Vagina (tissue), 2 donors: ENCODE results near the gene ATOH8. TPM values are rescaled to one million over a fixed set of nuclear protein-coding genes. Genes with fewer than 3 reads are reported as not detected.

ENCODE experiments used
- DNase-seq, 2 donors: peaks; one replicate each; pipeline ENCODE4 v3.0.0-alpha.2; 2017; ENCODE audit errors: extremely low spot score in 2 of 2
- H3K27ac ChIP-seq: fragments of 200-600 bp; sonication (generic); one replicate; pipeline ENCODE4 v1.5.1; 2019
- H3K27me3 ChIP-seq: fragments of 200-600 bp; sonication (generic); one replicate; pipeline ENCODE4 v1.5.1; 2019
- H3K36me3 ChIP-seq, 2 donors: fragments of 200-600 bp; sonication (generic); one replicate each; pipeline ENCODE4 v1.5.1; 2017 to 2019
- H3K4me1 ChIP-seq: fragments of 200-600 bp; sonication (generic); one replicate; pipeline ENCODE4 v1.5.1; 2019
- H3K4me3 ChIP-seq, 2 donors: fragments of 200-600 bp; sonication (generic); 1 replicate in 1 of 2; 2 replicates in 1 of 2; pipeline ENCODE4 v1.5.1; 2016 to 2019
- H3K9me3 ChIP-seq: fragments of 200-600 bp; sonication (generic); one replicate; pipeline ENCODE4 v1.5.1; 2019
- POLR2A ChIP-seq, 2 donors: fragments of 450-650 bp; IDR thresholded peaks; one replicate each; pipeline ENCODE4 v1.6.1; 2017; ENCODE audit warnings: antibody characterized with exemption in 2 of 2, mild to moderate bottlenecking in 2 of 2, moderate library complexity in 2 of 2
- POLR2AphosphoS5 ChIP-seq, 2 donors: sonication (generic); formaldehyde crosslinking; IDR thresholded peaks; one replicate each; pipeline ENCODE4 v1.9.0; 2017; ENCODE audit warnings: antibody characterized with exemption in 2 of 2, mild to moderate bottlenecking in 2 of 2, low read depth in 1 of 2; ENCODE audit not compliant: insufficient read depth in 1 of 2
- intact Hi-C: fragments of 100-400 bp; cut with DNase I; formaldehyde crosslinking; loops from one replicate; pipeline ENCODE4 v1.15.1; 2023
- total RNA-seq: library from RNA; depleted of rRNA; stranded (reverse); fragments of >200 nt; gene quantifications from one replicate; pipeline ENCODE4 v1.2.3, GENCODE V29; 2016
- TF ChIP-seq, protein P1 (sequence below), 3 experiments: fragments of 450-650 bp in 2 of 3; fragments of 200-600 bp in 1 of 3; sonication (generic) in 1 of 3; IDR thresholded peaks; one replicate each; pipeline ENCODE4 v1.5.1; 2017 to 2019; ENCODE audit warnings: antibody characterized with exemption in 3 of 3, mild to moderate bottlenecking in 2 of 3, moderate library complexity in 2 of 3

ATOH8 gene
- total RNA-seq, 1 donor from 2014 or later: 66.5 TPM

DNA sequence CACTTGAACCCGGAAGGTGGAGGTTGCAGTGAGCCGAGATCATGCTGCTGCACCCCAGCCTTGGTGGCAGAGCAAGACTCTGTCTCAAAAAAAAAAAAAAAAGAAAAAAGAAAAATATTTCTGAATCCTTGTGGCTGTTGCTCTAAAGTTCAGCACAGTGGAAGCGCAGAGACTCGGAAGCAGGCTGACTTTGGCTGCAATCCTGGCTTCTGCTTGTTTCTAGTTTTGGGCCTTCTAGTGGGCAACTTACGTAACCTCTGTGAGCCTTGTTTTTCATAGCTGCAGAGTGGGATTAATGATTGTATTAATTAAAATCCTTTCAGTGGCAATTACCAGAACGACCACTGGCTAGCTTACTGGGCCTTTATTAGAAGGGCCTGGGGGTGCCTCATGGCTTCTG lies 31.3 kb upstream of the ATOH8 start:
- intact Hi-C loops: no loop called here
- DNase-seq: no peak

DNA sequence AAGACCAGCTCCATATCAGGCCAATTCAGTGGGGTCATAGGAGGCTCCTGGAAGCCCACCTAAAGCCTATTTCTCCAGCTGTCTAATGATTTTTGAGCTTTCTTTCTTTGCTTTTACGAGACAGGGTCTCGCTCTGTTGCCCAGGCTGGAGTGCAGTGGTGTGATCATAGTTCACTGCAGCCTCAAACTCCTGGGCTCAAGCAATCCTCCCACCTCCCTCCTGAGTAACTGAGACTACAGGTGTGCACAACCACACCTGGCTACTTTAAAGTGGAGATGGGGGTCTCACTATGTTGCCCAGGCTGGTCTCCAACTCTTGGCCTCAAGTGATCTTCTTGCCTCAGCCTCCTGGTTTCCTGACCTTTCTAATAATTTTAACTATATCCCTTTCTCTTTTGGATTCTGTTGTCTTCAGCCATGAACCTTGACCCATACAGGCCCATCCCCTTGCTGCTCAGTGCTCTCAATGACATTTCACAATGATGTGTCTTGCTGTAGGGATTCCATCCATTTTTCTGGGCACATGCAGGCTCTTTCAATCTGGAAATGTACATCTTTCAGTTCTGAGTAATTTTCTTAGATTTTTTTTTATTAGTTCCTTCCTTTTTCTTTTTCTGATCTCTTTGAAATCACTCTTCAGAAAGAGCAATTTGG lies 30.0 kb upstream of the ATOH8 start:
- Histone ChIP-seq H3K9me3 (no peaks in the 10 kb centered on the region), H3K27me3 (no peaks in the 10 kb centered on the region), H3K27ac (no peak overlapping the region), H3K4me1 (peaks cover 6% of the 10 kb centered on the region), H3K4me3 (no peak overlapping the region), H3K36me3 (no peaks in the 10 kb centered on the region)
- no peak for DNase-seq
- TF ChIP-seq POLR2A (IDR thresholded peaks at IDR 0.05) (no peak), POLR2AphosphoS5 (IDR thresholded peaks at IDR 0.05; ENCODE audit: insufficient read depth in 1 of 2, low read depth in 1 of 2) (no peak)
- TF ChIP-seq, protein P1, sequence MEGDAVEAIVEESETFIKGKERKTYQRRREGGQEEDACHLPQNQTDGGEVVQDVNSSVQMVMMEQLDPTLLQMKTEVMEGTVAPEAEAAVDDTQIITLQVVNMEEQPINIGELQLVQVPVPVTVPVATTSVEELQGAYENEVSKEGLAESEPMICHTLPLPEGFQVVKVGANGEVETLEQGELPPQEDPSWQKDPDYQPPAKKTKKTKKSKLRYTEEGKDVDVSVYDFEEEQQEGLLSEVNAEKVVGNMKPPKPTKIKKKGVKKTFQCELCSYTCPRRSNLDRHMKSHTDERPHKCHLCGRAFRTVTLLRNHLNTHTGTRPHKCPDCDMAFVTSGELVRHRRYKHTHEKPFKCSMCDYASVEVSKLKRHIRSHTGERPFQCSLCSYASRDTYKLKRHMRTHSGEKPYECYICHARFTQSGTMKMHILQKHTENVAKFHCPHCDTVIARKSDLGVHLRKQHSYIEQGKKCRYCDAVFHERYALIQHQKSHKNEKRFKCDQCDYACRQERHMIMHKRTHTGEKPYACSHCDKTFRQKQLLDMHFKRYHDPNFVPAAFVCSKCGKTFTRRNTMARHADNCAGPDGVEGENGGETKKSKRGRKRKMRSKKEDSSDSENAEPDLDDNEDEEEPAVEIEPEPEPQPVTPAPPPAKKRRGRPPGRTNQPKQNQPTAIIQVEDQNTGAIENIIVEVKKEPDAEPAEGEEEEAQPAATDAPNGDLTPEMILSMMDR (IDR thresholded peaks at IDR 0.05): no peak
- intact Hi-C loops: no loop called here

More for the DNA sequence above, 31.3 kb upstream of the ATOH8 start:
- peaks cover 2% of the 10 kb centered on the region for H3K4me1 ChIP-seq
- H3K27ac ChIP-seq: no peak overlapping the region
- H3K36me3 ChIP-seq: no peaks in the 10 kb centered on the region
- no peaks in the 10 kb centered on the region for H3K9me3 ChIP-seq
- H3K27me3 ChIP-seq: no peaks in the 10 kb centered on the region
- TF ChIP-seq POLR2A (IDR thresholded peaks at IDR 0.05) (no peak), POLR2AphosphoS5 (IDR thresholded peaks at IDR 0.05; ENCODE audit: insufficient read depth in 1 of 2, low read depth in 1 of 2) (no peak)
- TF ChIP-seq, protein P1 (IDR thresholded peaks at IDR 0.05): no peak
- no peak overlapping the region for H3K4me3 ChIP-seq

DNA sequence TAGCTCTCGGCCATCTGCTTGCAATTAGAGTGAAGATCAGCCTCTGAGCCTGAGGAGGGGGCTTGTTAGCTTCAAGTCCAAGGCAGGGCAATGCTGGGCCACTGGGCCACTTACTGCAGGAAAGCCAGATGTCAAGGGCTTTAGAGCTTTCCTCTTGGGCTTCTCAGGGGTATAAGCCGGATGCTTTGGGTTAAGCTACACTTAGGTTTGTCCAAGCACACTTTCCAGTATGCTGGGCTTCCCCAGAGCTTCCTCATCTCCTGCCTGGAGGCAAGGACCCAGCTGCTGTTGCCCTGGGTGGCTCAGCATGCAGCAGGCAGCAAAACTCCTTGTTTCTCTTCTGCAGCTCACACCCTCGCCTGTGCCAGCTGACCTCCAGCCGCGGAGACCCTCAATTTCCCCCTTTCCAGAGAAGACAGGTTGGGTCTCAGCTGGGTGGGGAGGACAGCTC lies 29.0 kb upstream of the ATOH8 start:
- no peaks in the 10 kb centered on the region for H3K36me3 ChIP-seq
- intact Hi-C loops: no loop called here
- DNase-seq: no peak
- H3K4me3 ChIP-seq: no peak overlapping the region
- peaks cover 12% of the 10 kb centered on the region for H3K4me1 ChIP-seq
- no peaks in the 10 kb centered on the region for H3K9me3 ChIP-seq
- no peak overlapping the region for H3K27ac ChIP-seq
- TF ChIP-seq, protein P1 (IDR thresholded peaks at IDR 0.05): no peak
- TF ChIP-seq POLR2A (IDR thresholded peaks at IDR 0.05): no peak
- no peak for TF ChIP-seq POLR2AphosphoS5 (IDR thresholded peaks at IDR 0.05; ENCODE audit: insufficient read depth in 1 of 2, low read depth in 1 of 2)
- H3K27me3 ChIP-seq: no peaks in the 10 kb centered on the region

DNA sequence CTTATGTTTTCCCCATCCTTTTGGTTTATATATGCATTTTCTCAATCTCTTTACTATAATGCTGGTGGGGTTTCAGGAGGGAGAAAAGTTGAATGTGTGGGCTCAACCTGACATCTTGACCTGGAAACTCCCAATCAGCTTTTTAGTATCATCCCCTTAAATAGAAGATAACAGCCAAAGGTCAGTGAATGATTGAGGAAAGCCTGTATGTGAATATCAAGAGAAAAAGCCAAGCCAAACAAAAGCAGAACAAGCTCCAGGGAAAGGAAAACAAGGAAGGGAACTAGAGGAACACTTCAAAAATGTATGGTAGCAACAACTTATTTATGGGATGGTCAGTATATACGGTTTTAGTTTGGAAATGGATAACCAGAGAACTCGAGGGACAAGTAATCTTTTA lies 28.3 kb upstream of the ATOH8 start:
- DNase-seq: no peak
- H3K4me1 ChIP-seq: peaks cover 12% of the 10 kb centered on the region
- H3K27me3 ChIP-seq: no peaks in the 10 kb centered on the region
- no peaks in the 10 kb centered on the region for H3K36me3 ChIP-seq
- no peak overlapping the region for H3K27ac ChIP-seq
- intact Hi-C loops: no loop called here
- TF ChIP-seq, protein P1 (IDR thresholded peaks at IDR 0.05): no peak
- no peak for TF ChIP-seq POLR2A (IDR thresholded peaks at IDR 0.05)
- TF ChIP-seq POLR2AphosphoS5 (IDR thresholded peaks at IDR 0.05; ENCODE audit: insufficient read depth in 1 of 2, low read depth in 1 of 2): no peak
- no peak overlapping the region for H3K4me3 ChIP-seq
- H3K9me3 ChIP-seq: no peaks in the 10 kb centered on the region

DNA sequence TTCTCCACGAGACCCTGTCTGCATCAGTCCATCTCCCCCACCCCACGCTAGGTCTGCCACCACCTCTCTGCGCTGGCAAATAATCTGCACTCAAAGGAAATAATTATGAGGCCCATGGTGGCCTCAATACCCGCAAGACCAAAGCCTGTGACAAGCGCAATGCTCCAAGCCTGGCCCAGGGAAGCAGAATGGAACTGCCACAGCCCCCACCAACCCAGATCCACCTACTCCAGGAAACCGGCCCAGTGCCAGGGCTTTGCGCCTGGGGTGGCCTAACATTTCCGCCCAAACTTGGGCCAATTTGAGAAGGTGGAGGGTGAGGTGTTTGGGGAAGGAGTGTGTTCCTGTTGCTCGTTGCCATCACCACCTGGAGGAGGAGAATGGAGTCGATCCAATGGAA lies 26.0 kb upstream of the ATOH8 start:
- H3K9me3 ChIP-seq: no peaks in the 10 kb centered on the region
- no peak overlapping the region for H3K27ac ChIP-seq

More for the DNA sequence above, 26.0 kb upstream of the ATOH8 start:
- intact Hi-C loops: loop anchor here (1.0 to 2.0 kb wide), 2 partner anchors 46 to 87 kb away; no protein-coding TSS in a partner anchor
- H3K36me3 ChIP-seq: no peaks in the 10 kb centered on the region
- TF ChIP-seq POLR2A (IDR thresholded peaks at IDR 0.05): no peak
- TF ChIP-seq, protein P1 (IDR thresholded peaks at IDR 0.05): no peak
- TF ChIP-seq POLR2AphosphoS5 (IDR thresholded peaks at IDR 0.05; ENCODE audit: insufficient read depth in 1 of 2, low read depth in 1 of 2): no peak
- H3K27me3 ChIP-seq: no peaks in the 10 kb centered on the region
- no peak for DNase-seq
- H3K4me3 ChIP-seq: no peak overlapping the region
- H3K4me1 ChIP-seq: peaks cover 19% of the 10 kb centered on the region
